HCT116 (cell line): ENCODE results near the gene GPR151. TPM values are rescaled to one million over a fixed set of nuclear protein-coding genes. Genes with fewer than 3 reads are reported as not detected.

ENCODE experiments used
- ATAC-seq: fragments of 200-7000 bp; cut with Tn5 transposase; 2 replicates; pipeline ENCODE4 v1.9.1; 2020; ENCODE audit warnings: mild to moderate bottlenecking, moderate library complexity
- BruUV-seq: library from RNA; stranded (reverse); fragments of 400-500 nt; replicated peaks from 2 replicates; lab custom pipeline; 2021; lab: Mats Ljungman, UMichigan
- CTCF ChIA-PET: fragments of 300-600 bp; sonication (Branson Sonifier 250); formaldehyde crosslinking; loops from one replicate; lab custom pipeline; 2021; ENCODE audit warnings: antibody characterized with exemption; lab: Charles Lee
- POLR2A ChIA-PET: fragments of 300-600, 350-600 bp; sonication (Branson Sonifier 250); formaldehyde crosslinking; loops from one replicate; lab custom pipeline; 2021; ENCODE audit warnings: antibody characterized with exemption; lab: Charles Lee
- RAD21 ChIA-PET, 2 experiments: fragments of 300-600 bp; sonication (Branson Sonifier 250); formaldehyde crosslinking; loops; one replicate each; lab custom pipeline; 2023; ENCODE audit warnings: low total read pairs in 2 of 2; ENCODE audit not compliant: uncharacterized antibody in 2 of 2, unreplicated experiment in 2 of 2, low non-redundant PET in 1 of 2; lab: Charles Lee
- DNase-seq: peaks from one replicate; pipeline ENCODE4 v3.0.0-alpha.2; 2010; ENCODE audit warnings: low read depth, low spot score
- H2AFZ ChIP-seq: fragments of 200-600 bp; shearing (Covaris generic), sonication (generic); 2 replicates; pipeline ENCODE4 v1.6.1; 2017; ENCODE audit warnings: low read depth, mixed run types, mixed read lengths, antibody characterized with exemption, low read length; ENCODE audit not compliant: poor library complexity, severe bottlenecking
- H3K27ac ChIP-seq: 2 replicates; pipeline ENCODE4 v1.5.1; 2012; ENCODE audit warnings: low read depth, low read length
- H3K27me3 ChIP-seq: fragments of 200-600 bp; sonication (generic); 2 replicates; pipeline ENCODE4 v1.6.1; 2016; ENCODE audit warnings: mixed run types, low read length, mixed read lengths; ENCODE audit not compliant: insufficient read depth
- H3K36me3 ChIP-seq, 2 experiments: fragments of 200-500 bp in 1 of 2; fragments of 200-600 bp in 1 of 2; sonication (Bioruptor generic) in 1 of 2; sonication (generic) in 1 of 2; 2 replicates each; pipeline versions ENCODE4 v1.5.1 to v1.6.1; 2014 to 2016; ENCODE audit warnings: low read length in 2 of 2, inconsistent platforms in 1 of 2, mixed read lengths in 1 of 2, mixed run types in 1 of 2; ENCODE audit not compliant: insufficient read depth in 2 of 2, control insufficient read depth in 1 of 2
- H3K4me1 ChIP-seq, 2 experiments: fragments of 200-600 bp in 1 of 2; sonication (generic) in 1 of 2; 2 replicates each; pipeline versions ENCODE4 v1.5.1 to v1.6.1; 2012 to 2017; ENCODE audit warnings: low read length in 2 of 2, inconsistent platforms in 1 of 2, mild to moderate bottlenecking in 1 of 2, mixed read lengths in 1 of 2, mixed run types in 1 of 2, moderate library complexity in 1 of 2; ENCODE audit not compliant: insufficient read depth in 2 of 2, control insufficient read depth in 1 of 2
- H3K4me2 ChIP-seq: fragments of 200-600 bp; sonication (generic); 2 replicates; pipeline ENCODE4 v1.6.1; 2017; ENCODE audit warnings: mixed run types, low read length, mixed read lengths
- H3K4me3 ChIP-seq, 2 experiments: fragments of 200-600 bp in 1 of 2; sonication (generic) in 1 of 2; replicated peaks in 1 of 2; 2 replicates each; pipeline ENCODE4 v1.5.1; 2011 to 2016; ENCODE audit warnings: low read length in 2 of 2, control low read depth in 1 of 2, low read depth in 1 of 2, mild to moderate bottlenecking in 1 of 2, mixed read lengths in 1 of 2, mixed run types in 1 of 2
- H3K79me2 ChIP-seq: fragments of 200-600 bp; sonication (generic); 2 replicates; pipeline ENCODE4 v1.6.1; 2017; ENCODE audit warnings: mild to moderate bottlenecking, mixed run types, low read length, moderate library complexity, mixed read lengths; ENCODE audit not compliant: insufficient read depth
- H3K9ac ChIP-seq: fragments of 200-600 bp; sonication (generic); 2 replicates; pipeline ENCODE4 v1.6.1; 2016; ENCODE audit warnings: low read length, mixed read lengths
- H3K9me2 ChIP-seq: fragments of 200-600 bp; sonication (generic), shearing (Covaris generic); 2 replicates; pipeline ENCODE4 v1.6.1; 2017; ENCODE audit warnings: mixed run types, mild to moderate bottlenecking, moderate library complexity; ENCODE audit not compliant: insufficient read depth
- H3K9me3 ChIP-seq, 2 experiments: fragments of 200-500 bp in 1 of 2; fragments of 200-600 bp in 1 of 2; sonication (Bioruptor generic) in 1 of 2; sonication (generic) in 1 of 2; 2 replicates each; pipeline ENCODE4 v1.6.1; 2014 to 2017; ENCODE audit warnings: low read length in 2 of 2, mixed read lengths in 2 of 2, inconsistent platforms in 1 of 2, low read depth in 1 of 2, mild to moderate bottlenecking in 1 of 2, mixed run types in 1 of 2, moderate library complexity in 1 of 2; ENCODE audit not compliant: control insufficient read depth in 1 of 2, insufficient read depth in 1 of 2
- H4K20me1 ChIP-seq: fragments of 200-600 bp; sonication (generic), shearing (Covaris generic); 2 replicates; pipeline ENCODE4 v1.6.1; 2017; ENCODE audit warnings: mixed run types, mild to moderate bottlenecking, moderate library complexity; ENCODE audit not compliant: insufficient read depth
- CEBPB ChIP-seq: IDR thresholded peaks from 2 replicates; pipeline ENCODE4 v1.6.1; 2012; ENCODE audit warnings: low read depth
- EGR1 ChIP-seq: IDR thresholded peaks from 2 replicates; pipeline ENCODE4 v1.6.1; 2012; ENCODE audit warnings: low read depth
- ELF1 ChIP-seq: IDR thresholded peaks from 2 replicates; pipeline ENCODE4 v1.6.1; 2012; ENCODE audit warnings: low read depth, borderline replicate concordance
- EZH2phosphoT487 ChIP-seq: fragments of 200-600 bp; IDR thresholded peaks from 2 replicates; pipeline ENCODE4 v1.6.1; 2018; ENCODE audit warnings: antibody characterized with exemption, borderline replicate concordance
- FOSL1 ChIP-seq: IDR thresholded peaks from 2 replicates; pipeline ENCODE4 v1.6.1; 2012; ENCODE audit warnings: low read depth
- POLR2A ChIP-seq: IDR thresholded peaks from 2 replicates; pipeline ENCODE4 v1.7.0; 2011; ENCODE audit warnings: borderline replicate concordance; ENCODE audit not compliant: insufficient read depth, insufficient read length; ENCODE audit errors: extremely low read depth
- RAD21 ChIP-seq: IDR thresholded peaks from 2 replicates; pipeline ENCODE4 v1.6.1; 2012; ENCODE audit warnings: low read depth, mild to moderate bottlenecking
- intact Hi-C: fragments of 100-400 bp; cut with micrococcal nuclease; formaldehyde crosslinking; loops from 2 replicates; pipeline ENCODE4 v1.10.0; 2022
- total RNA-seq: library from RNA; stranded (reverse); gene quantifications from one replicate; pipeline ENCODE4 v1.2.1, GENCODE V29; 2021; ENCODE audit not compliant: unreplicated experiment
- TF ChIP-seq, protein P1 (sequence below), 3 experiments: fragments of 200-600 bp in 1 of 3; sonication (generic) in 1 of 3; IDR thresholded peaks in 2 of 3; conservative IDR thresholded peaks in 1 of 3; 2 replicates each; pipeline ENCODE4 v1.5.1; 2012 to 2017; ENCODE audit warnings: low read depth in 2 of 3, low read length in 2 of 3, antibody characterized with exemption in 1 of 3, borderline replicate concordance in 1 of 3, control low read depth in 1 of 3, mild to moderate bottlenecking in 1 of 3, mixed read lengths in 1 of 3, mixed run types in 1 of 3, moderate library complexity in 1 of 3; ENCODE audit not compliant: insufficient read depth in 1 of 3
- TF ChIP-seq, protein P2 (sequence below): IDR thresholded peaks from 2 replicates; pipeline ENCODE4 v1.6.1; 2012
- TF ChIP-seq, protein P3 (sequence below): IDR thresholded peaks from 2 replicates; pipeline ENCODE4 v1.6.1; 2011; ENCODE audit warnings: mild to moderate bottlenecking, low read length, moderate library complexity; ENCODE audit not compliant: insufficient replicate concordance; ENCODE audit errors: extremely low read depth

GPR151 gene
- total RNA-seq, 1 experiment from 2014 or later: not detected

DNA sequence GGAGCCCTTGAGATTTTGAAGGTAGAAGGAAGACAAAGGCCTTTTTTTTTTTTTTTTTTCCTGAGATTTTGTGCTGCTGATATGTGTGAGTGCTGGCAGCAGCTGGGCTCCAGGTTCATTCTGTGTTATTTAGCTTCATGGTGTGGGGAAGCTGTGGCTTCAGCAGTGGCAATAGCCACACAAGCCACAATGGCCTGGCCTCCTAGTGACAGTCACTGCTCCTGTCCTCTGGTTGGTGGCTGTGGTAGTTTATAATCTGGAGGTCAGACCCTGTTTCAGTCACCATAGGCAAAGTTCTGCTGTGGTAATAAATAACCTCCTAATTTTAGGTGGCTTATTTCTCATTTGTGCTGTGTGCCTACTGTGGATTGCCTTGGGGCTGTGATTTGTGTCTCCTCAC, 28.2 kb upstream of the GPR151 start:
- ChIA-PET POLR2A (no interaction called here), CTCF (no interaction called here), RAD21 (no interaction called here)
- no TSS peak for BruUV-seq
- no peak overlapping the region for H3K27ac ChIP-seq
- TF ChIP-seq EZH2phosphoT487: no peak
- TF ChIP-seq, protein P1, sequence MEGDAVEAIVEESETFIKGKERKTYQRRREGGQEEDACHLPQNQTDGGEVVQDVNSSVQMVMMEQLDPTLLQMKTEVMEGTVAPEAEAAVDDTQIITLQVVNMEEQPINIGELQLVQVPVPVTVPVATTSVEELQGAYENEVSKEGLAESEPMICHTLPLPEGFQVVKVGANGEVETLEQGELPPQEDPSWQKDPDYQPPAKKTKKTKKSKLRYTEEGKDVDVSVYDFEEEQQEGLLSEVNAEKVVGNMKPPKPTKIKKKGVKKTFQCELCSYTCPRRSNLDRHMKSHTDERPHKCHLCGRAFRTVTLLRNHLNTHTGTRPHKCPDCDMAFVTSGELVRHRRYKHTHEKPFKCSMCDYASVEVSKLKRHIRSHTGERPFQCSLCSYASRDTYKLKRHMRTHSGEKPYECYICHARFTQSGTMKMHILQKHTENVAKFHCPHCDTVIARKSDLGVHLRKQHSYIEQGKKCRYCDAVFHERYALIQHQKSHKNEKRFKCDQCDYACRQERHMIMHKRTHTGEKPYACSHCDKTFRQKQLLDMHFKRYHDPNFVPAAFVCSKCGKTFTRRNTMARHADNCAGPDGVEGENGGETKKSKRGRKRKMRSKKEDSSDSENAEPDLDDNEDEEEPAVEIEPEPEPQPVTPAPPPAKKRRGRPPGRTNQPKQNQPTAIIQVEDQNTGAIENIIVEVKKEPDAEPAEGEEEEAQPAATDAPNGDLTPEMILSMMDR (IDR thresholded peaks at IDR 0.05 in 2 of 3, conservative IDR thresholded peaks at IDR 0.05 in 1 of 3; ENCODE audit: borderline replicate concordance in 1 of 3, insufficient read depth in 1 of 3, low read depth in 2 of 3, low read length in 2 of 3): no peak
- H2AFZ ChIP-seq: no peak overlapping the region
- H3K9ac ChIP-seq: no peak overlapping the region
- H3K27me3 ChIP-seq: no peaks in the 10 kb centered on the region
- intact Hi-C loops: loop anchor here (5.0 kb wide), 2 partner anchors 403 to 823 kb away; no protein-coding TSS in a partner anchor
- no peak overlapping the region for H3K4me3 ChIP-seq
- no peaks in the 10 kb centered on the region for H3K4me1 ChIP-seq
- DNase-seq (no peak), ATAC-seq (no peak)
- H3K36me3 ChIP-seq: no peaks in the 10 kb centered on the region
- H3K9me3 ChIP-seq: no peaks in the 10 kb centered on the region
- H4K20me1 ChIP-seq: no peaks in the 10 kb centered on the region
- H3K9me2 ChIP-seq: no peaks in the 10 kb centered on the region
- no peak overlapping the region for H3K4me2 ChIP-seq
- no peaks in the 10 kb centered on the region for H3K79me2 ChIP-seq

DNA sequence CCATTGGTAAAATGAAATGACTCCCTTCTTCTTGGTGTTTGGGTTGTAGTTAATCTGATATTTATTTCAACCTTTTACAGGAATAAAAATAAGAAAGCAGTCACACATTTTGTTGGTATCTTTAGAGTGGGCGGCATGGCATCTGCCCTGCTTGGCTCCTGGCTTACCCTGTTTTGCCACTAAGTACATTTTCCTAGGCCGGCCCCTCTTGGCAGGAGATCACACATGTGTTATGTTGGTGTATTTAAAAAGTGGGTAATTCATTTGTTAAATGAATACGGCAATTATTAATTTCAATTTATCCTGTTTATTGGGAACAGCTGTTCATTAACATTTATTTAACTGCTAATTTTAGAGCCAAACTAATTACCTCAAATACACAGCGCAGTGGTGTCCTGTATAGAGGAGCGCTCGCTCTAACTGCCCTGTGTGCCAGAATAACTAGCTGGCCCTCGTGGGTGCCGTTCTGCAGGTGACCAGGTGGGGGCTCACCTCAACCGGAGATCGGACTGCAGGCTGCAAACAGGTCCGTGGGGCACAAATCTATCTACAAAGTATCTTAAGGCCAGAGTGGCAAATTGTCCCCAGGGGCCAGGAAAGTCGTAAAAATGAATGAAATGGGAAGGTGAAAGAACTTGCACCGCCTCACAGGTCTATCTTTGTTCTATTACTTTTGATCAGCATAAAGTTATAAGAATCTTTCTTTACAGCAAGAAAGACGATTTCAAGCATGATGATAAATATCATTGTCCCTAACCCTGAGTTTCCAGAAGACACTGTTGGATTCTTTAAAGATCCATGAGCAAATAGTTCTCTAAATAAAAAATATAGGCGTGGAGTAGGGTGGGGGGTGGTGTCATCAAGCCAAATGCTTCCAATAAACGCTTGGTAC, 26.2 kb upstream of the GPR151 start:
- no peaks in the 10 kb centered on the region for H3K4me1 ChIP-seq
- no peak overlapping the region for H3K27ac ChIP-seq
- ATAC-seq (peak; percentile 99), DNase-seq (peak; percentile 49)
- BruUV-seq: no TSS peak
- no peak overlapping the region for H3K9ac ChIP-seq
- H3K9me2 ChIP-seq: no peaks in the 10 kb centered on the region
- POLR2A ChIA-PET: interaction anchor here (2.1 kb wide), 1 partner anchor 424 kb away, joined by 10 read pairs; no protein-coding TSS in a partner anchor
- H3K9me3 ChIP-seq: no peaks in the 10 kb centered on the region
- no peak overlapping the region for H3K4me3 ChIP-seq
- CTCF ChIA-PET: interaction anchor here (0.6 to 4.0 kb wide), 17 partner anchors 9 to 1036 kb away, joined by 3 to 81 read pairs (median 3); no protein-coding TSS in a partner anchor
- H3K36me3 ChIP-seq: no peaks in the 10 kb centered on the region
- no peak overlapping the region for H3K4me2 ChIP-seq
- H4K20me1 ChIP-seq: no peaks in the 10 kb centered on the region
- no peaks in the 10 kb centered on the region for H3K27me3 ChIP-seq
- no peaks in the 10 kb centered on the region for H3K79me2 ChIP-seq
- H2AFZ ChIP-seq: peak overlapping the region; percentile 75
- intact Hi-C loops: loop anchor here (1.0 to 5.0 kb wide), 5 partner anchors 80 to 825 kb away; no protein-coding TSS in a partner anchor
- RAD21 ChIA-PET: interaction anchor here (1.0 to 1.9 kb wide), 3 partner anchors 424 to 647 kb away, joined by 5 to 11 read pairs (median 8); no protein-coding TSS in a partner anchor
- TF ChIP-seq, protein P1 (IDR thresholded peaks at IDR 0.05 in 2 of 3, conservative IDR thresholded peaks at IDR 0.05 in 1 of 3; ENCODE audit: borderline replicate concordance in 1 of 3, insufficient read depth in 1 of 3, low read depth in 2 of 3, low read length in 2 of 3): peak; percentile 89 to 97 (median 90)
- TF ChIP-seq ELF1 (no peak), CEBPB (no peak), FOSL1 (no peak), POLR2A (no peak), EGR1 (no peak), RAD21 (peak; percentile 96), EZH2phosphoT487 (no peak)
- TF ChIP-seq, protein P2, sequence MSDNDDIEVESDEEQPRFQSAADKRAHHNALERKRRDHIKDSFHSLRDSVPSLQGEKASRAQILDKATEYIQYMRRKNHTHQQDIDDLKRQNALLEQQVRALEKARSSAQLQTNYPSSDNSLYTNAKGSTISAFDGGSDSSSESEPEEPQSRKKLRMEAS: no peak
- TF ChIP-seq, protein P3, sequence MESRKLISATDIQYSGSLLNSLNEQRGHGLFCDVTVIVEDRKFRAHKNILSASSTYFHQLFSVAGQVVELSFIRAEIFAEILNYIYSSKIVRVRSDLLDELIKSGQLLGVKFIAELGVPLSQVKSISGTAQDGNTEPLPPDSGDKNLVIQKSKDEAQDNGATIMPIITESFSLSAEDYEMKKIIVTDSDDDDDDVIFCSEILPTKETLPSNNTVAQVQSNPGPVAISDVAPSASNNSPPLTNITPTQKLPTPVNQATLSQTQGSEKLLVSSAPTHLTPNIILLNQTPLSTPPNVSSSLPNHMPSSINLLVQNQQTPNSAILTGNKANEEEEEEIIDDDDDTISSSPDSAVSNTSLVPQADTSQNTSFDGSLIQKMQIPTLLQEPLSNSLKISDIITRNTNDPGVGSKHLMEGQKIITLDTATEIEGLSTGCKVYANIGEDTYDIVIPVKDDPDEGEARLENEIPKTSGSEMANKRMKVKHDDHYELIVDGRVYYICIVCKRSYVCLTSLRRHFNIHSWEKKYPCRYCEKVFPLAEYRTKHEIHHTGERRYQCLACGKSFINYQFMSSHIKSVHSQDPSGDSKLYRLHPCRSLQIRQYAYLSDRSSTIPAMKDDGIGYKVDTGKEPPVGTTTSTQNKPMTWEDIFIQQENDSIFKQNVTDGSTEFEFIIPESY: no peak
